A549 (cell line): ENCODE data around the gene TMEM131. TPM values are rescaled to one million over a fixed set of nuclear protein-coding genes. Genes with fewer than 3 reads are reported as not detected.

Source experiments
- ATAC-seq, 2 experiments: fragments of 200-7000 bp in 1 of 2; fragments of >200 bp in 1 of 2; cut with Nextera tagmentation in 1 of 2; cut with Tn5 transposase in 1 of 2; 3 replicates each; pipeline versions ENCODE4 v1.8.0 to v1.9.1; 2018 to 2020; ENCODE audit warnings: mild to moderate bottlenecking in 1 of 2, moderate library complexity in 1 of 2
- CTCF ChIA-PET: fragments of 300-600 bp; sonication (Branson Sonifier 250); formaldehyde crosslinking; extraction: SDS; loops from one replicate; lab custom pipeline; 2021; ENCODE audit warnings: antibody characterized with exemption, inconsistent platforms; lab: Yijun Ruan, JAX
- POLR2A ChIA-PET: fragments of 350-600 bp; formaldehyde crosslinking; extraction: SDS; loops from one replicate; lab custom pipeline; 2021; ENCODE audit warnings: antibody characterized with exemption, inconsistent platforms; lab: Yijun Ruan, JAX
- DNase-seq, 2 experiments: peaks; one replicate each; pipeline versions ENCODE4 v3.0.0 to v3.0.0-alpha.2; 2011 to 2016; ENCODE audit warnings: low read depth in 1 of 2, low spot score in 1 of 2
- FAIRE-seq: peaks from 2 replicates; lab custom pipeline; 2011; peaks lifted over from hg19 to GRCh38; lab: Jason Lieb, UNC
- H3K27ac ChIP-seq, 2 experiments: fragments of >200 bp; sonication (Bioruptor Twin); formaldehyde crosslinking; 3 replicates each; pipeline ENCODE4 v1.5.1; 2016 to 2017
- H3K4me1 ChIP-seq: fragments of >200 bp; sonication (Bioruptor Twin); formaldehyde crosslinking; 3 replicates; pipeline ENCODE4 v1.6.1; 2016
- H3K4me2 ChIP-seq: fragments of >200 bp; sonication (Bioruptor Twin); formaldehyde crosslinking; 3 replicates; pipeline ENCODE4 v1.6.1; 2016
- H3K4me3 ChIP-seq: fragments of >200 bp; sonication (Bioruptor Twin); formaldehyde crosslinking; 3 replicates; pipeline ENCODE4 v1.5.1; 2016
- H3K9me3 ChIP-seq: fragments of >200 bp; sonication (Bioruptor Twin); formaldehyde crosslinking; 3 replicates; pipeline ENCODE4 v1.6.1; 2016
- CBX2 ChIP-seq: fragments of 200-600 bp; sonication (generic); IDR thresholded peaks from 2 replicates; pipeline ENCODE4 v1.6.1; 2016; ENCODE audit warnings: low read depth, mild to moderate bottlenecking, borderline replicate concordance
- CHD2 ChIP-seq: fragments of 150-350 bp; IDR thresholded peaks from 2 replicates; pipeline ENCODE4 v1.6.1; 2014; ENCODE audit warnings: low read length; ENCODE audit not compliant: partially characterized antibody
- CTCF ChIP-seq: fragments of >200 bp; sonication (Bioruptor Twin); formaldehyde crosslinking; IDR thresholded peaks from 3 replicates; pipeline ENCODE4 v1.5.1; 2016
- FOSB ChIP-seq: fragments of 250-450 bp; sonication (Bioruptor Pico); IDR thresholded peaks from 2 replicates; pipeline ENCODE4 v1.5.0; 2020; ENCODE audit warnings: mild to moderate bottlenecking, moderate library complexity
- FOXS1 ChIP-seq: fragments of 250-450 bp; sonication (Bioruptor Pico); IDR thresholded peaks from 2 replicates; pipeline ENCODE4 v1.5.0; 2020; ENCODE audit warnings: mild to moderate bottlenecking, moderate library complexity
- JUN ChIP-seq, 2 experiments: fragments of >200 bp; sonication (Bioruptor Twin); formaldehyde crosslinking; IDR thresholded peaks; 2 replicates in 1 of 2; 3 replicates in 1 of 2; pipeline ENCODE4 v1.6.1; 2016 to 2017
- JUNB ChIP-seq: fragments of >200 bp; sonication (Bioruptor Twin); formaldehyde crosslinking; IDR thresholded peaks from 2 replicates; pipeline ENCODE4 v1.6.1; 2016
- MAFK ChIP-seq: fragments of 450-650 bp; IDR thresholded peaks from 2 replicates; pipeline ENCODE4 v1.6.1; 2014; ENCODE audit not compliant: partially characterized antibody
- MAX ChIP-seq: IDR thresholded peaks from 2 replicates; pipeline ENCODE4 v1.6.1; 2012
- MYC ChIP-seq: IDR thresholded peaks from 2 replicates; pipeline ENCODE4 v1.6.1; 2012; ENCODE audit warnings: mild to moderate bottlenecking, inconsistent platforms, low read length, improper control_type of control experiment, borderline replicate concordance
- PHF8 ChIP-seq: fragments of 200-600 bp; sonication (generic); IDR thresholded peaks from 2 replicates; pipeline ENCODE4 v1.6.1; 2016; ENCODE audit warnings: low read depth, mild to moderate bottlenecking, antibody characterized with exemption, moderate library complexity, borderline replicate concordance
- RAD21 ChIP-seq, 2 experiments: fragments of >200 bp in 1 of 2; sonication (Bioruptor Twin) in 1 of 2; formaldehyde crosslinking in 1 of 2; IDR thresholded peaks in 1 of 2; conservative IDR thresholded peaks in 1 of 2; 2 replicates in 1 of 2; 3 replicates in 1 of 2; pipeline ENCODE4 v1.6.1; 2012 to 2018; ENCODE audit warnings: inconsistent platforms in 1 of 2
- RCOR1 ChIP-seq: fragments of 150-350 bp; IDR thresholded peaks from 2 replicates; pipeline ENCODE4 v1.6.1; 2014; ENCODE audit warnings: antibody characterized with exemption, low read length, low read depth
- REST ChIP-seq: fragments of 200-600 bp; sonication (generic); IDR thresholded peaks from 2 replicates; pipeline ENCODE4 v1.6.1; 2016; ENCODE audit warnings: antibody characterized with exemption, mild to moderate bottlenecking, moderate library complexity
- SREBF2 ChIP-seq: fragments of 450-650 bp; IDR thresholded peaks from 2 replicates; pipeline ENCODE4 v1.6.1; 2014; ENCODE audit warnings: mild to moderate bottlenecking, moderate library complexity
- USF2 ChIP-seq: fragments of 450-650 bp; IDR thresholded peaks from 2 replicates; pipeline ENCODE4 v1.6.1; 2014; ENCODE audit warnings: antibody characterized with exemption
- ZFP36 ChIP-seq: fragments of 450-650 bp; IDR thresholded peaks from 2 replicates; pipeline ENCODE4 v1.6.1; 2014; ENCODE audit warnings: borderline replicate concordance; ENCODE audit not compliant: partially characterized antibody
- ZNF302 ChIP-seq: fragments of 250-450 bp; sonication (Bioruptor Pico); IDR thresholded peaks from 2 replicates; pipeline ENCODE4 v1.9.0; 2021; ENCODE audit warnings: inconsistent platforms, mild to moderate bottlenecking, moderate library complexity
- WGBS: methylation state at CpG from one replicate; pipeline ENCODE4 v1.1.6; 2017; ENCODE audit errors: missing lambda C conversion rate; 5-methylcytosine and 5-hydroxymethylcytosine counted together
- polyA plus RNA-seq, 4 experiments: library from polyadenylated mRNA; depleted of rRNA in 3 of 4; stranded (reverse); fragments of >200 nt; fragmentation: RNase III in 1 of 4; extraction: RNeasy Plus Mini Kit Qiagen cat#74134 plus additional on column Dnase treatment in 1 of 4; gene quantifications; 2 replicates in 3 of 4; 3 replicates in 1 of 4; pipeline ENCODE4 v1.2.3, GENCODE V29; 2011 to 2017

The TMEM131 gene
- polyA plus RNA-seq, 2 of the 4 experiments (the other 2 are of a cell fraction), result 14.5 to 21.8 TPM

- WGBS, result 70% methylated on average over 5 of the region's 5 CpGs
- Histone ChIP-seq H3K27ac (no peak overlapping the region), H3K9me3 (no peaks in the 10 kb centered on the region), H3K4me3 (no peak overlapping the region), H3K4me2 (no peak overlapping the region), H3K4me1 (peaks cover 7% of the 10 kb centered on the region; the same call in 1 of the 3 replicates)
- FAIRE-seq (no peak), DNase-seq (no peak), ATAC-seq (no peak)
- CTCF ChIA-PET, result no interaction called here
- POLR2A ChIA-PET, result no interaction called here
- TF ChIP-seq RAD21 (conservative IDR thresholded peaks at IDR 0.05 in 1 of 2, IDR thresholded peaks at IDR 0.05 in 1 of 2) (no peak), FOSB (CRISPR knock-in tag) (no peak), MAX (no peak), JUNB (no peak), USF2 (no peak), PHF8 (no peak), SREBF2 (no peak), RCOR1 (no peak), FOXS1 (no peak), REST (no peak), MYC (no peak), MAFK (no peak), ZNF302 (CRISPR knock-in tag) (no peak), ZFP36 (no peak), CHD2 (no peak), CTCF (no peak)
Observed at GRCh38 chr2:97961534-97961933, 34.2 kb downstream of the TMEM131 start.

GRCh38 chr2:97958184-97958583 is 37.6 kb downstream of the TMEM131 start:
- WGBS, result 67% methylated on average over 2 of the region's 2 CpGs
- ChIA-PET CTCF (no interaction called here), POLR2A (no interaction called here)
- H3K4me2 ChIP-seq, result no peak overlapping the region
- FAIRE-seq, result no peak
- no peak for TF ChIP-seq CHD2
- TF ChIP-seq CBX2, result no peak
- no peak for TF ChIP-seq JUN (IDR thresholded peaks at IDR 0.05)
- no peak for TF ChIP-seq MYC
- no peak overlapping the region for H3K4me3 ChIP-seq
- H3K27ac ChIP-seq, result no peak overlapping the region
- no peak for DNase-seq
- H3K4me1 ChIP-seq, result no peaks in the 10 kb centered on the region
- H3K9me3 ChIP-seq, result no peaks in the 10 kb centered on the region
- ATAC-seq, result no peak
